NB4 (cell line): ENCODE measurements around the gene MAN1B1.

Experiments used
- DNase-seq: peaks from one replicate; pipeline ENCODE4 v3.0.0; 2010; ENCODE audit warnings: low read depth
- H3K4me3 ChIP-seq: one replicate; pipeline ENCODE4 v1.5.1; 2011; ENCODE audit warnings: mild to moderate bottlenecking, low read depth, low read length, moderate library complexity
- MYC ChIP-seq: IDR thresholded peaks from 2 replicates; pipeline ENCODE4 v1.6.1; 2011; ENCODE audit warnings: low read depth, low read length
- POLR2A ChIP-seq: IDR thresholded peaks from 2 replicates; pipeline ENCODE4 v1.6.1; 2011; ENCODE audit warnings: mild to moderate bottlenecking; ENCODE audit not compliant: insufficient read length; ENCODE audit errors: extremely low read depth
- TF ChIP-seq, protein P1 (sequence below): IDR thresholded peaks from 2 replicates; pipeline ENCODE4 v1.6.1; 2011; ENCODE audit warnings: low read depth, low read length
- TF ChIP-seq, protein P2 (sequence below): IDR thresholded peaks from one replicate; pipeline ENCODE4 v1.5.1; 2012; ENCODE audit warnings: low read depth, low read length

The MAN1B1 gene

DNA sequence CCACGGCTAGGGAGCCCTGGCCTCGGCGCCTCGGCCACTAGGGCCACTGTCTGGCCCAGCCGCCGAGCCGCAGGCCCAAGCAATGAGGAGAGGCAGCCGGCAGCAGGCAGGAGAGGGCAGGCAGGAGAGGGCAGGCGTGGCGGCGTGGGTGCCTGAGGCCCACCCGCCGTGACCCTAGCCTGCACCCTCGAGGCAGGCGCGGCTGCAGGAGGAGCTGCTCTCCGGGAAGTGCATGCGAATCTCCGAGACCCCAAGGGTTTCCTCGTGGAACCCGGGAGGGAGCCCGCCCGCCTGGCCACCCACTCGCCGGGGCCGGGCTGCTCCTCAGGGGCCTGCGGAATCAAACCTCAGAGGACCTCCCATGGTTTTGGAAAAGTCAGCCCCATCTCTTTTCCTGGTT is 61.5 kb downstream of the MAN1B1 start:
- no peak for DNase-seq
- H3K4me3 ChIP-seq, result no peak overlapping the region
- TF ChIP-seq, protein P1, sequence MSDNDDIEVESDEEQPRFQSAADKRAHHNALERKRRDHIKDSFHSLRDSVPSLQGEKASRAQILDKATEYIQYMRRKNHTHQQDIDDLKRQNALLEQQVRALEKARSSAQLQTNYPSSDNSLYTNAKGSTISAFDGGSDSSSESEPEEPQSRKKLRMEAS, result no peak
- TF ChIP-seq MYC (no peak), POLR2A (no peak)
- TF ChIP-seq, protein P2, sequence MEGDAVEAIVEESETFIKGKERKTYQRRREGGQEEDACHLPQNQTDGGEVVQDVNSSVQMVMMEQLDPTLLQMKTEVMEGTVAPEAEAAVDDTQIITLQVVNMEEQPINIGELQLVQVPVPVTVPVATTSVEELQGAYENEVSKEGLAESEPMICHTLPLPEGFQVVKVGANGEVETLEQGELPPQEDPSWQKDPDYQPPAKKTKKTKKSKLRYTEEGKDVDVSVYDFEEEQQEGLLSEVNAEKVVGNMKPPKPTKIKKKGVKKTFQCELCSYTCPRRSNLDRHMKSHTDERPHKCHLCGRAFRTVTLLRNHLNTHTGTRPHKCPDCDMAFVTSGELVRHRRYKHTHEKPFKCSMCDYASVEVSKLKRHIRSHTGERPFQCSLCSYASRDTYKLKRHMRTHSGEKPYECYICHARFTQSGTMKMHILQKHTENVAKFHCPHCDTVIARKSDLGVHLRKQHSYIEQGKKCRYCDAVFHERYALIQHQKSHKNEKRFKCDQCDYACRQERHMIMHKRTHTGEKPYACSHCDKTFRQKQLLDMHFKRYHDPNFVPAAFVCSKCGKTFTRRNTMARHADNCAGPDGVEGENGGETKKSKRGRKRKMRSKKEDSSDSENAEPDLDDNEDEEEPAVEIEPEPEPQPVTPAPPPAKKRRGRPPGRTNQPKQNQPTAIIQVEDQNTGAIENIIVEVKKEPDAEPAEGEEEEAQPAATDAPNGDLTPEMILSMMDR, result no peak

DNA sequence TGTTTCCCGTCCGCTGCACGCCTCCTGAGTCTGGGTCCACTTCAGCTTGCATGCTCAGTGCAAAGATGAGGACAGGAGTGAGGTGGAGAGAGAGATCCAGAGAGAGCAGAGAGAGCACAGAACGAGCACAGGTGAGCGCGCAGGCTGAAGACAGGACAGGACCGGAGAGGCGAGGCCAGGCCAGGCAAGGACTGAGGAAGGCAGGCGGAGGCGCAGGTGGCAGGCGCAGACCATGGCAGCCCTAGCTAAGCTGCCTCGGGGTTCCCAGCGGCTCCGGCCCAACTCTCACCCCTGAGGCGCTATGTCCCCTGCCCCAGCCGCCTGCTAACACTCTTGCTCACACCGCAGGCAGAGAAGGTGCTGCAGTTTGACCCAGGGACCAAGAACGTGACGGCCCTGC is 61.9 kb downstream of the MAN1B1 start:
- DNase-seq, result no peak
- TF ChIP-seq, protein P1, result no peak
- TF ChIP-seq, protein P2, result no peak
- TF ChIP-seq MYC (no peak), POLR2A (no peak)

DNA sequence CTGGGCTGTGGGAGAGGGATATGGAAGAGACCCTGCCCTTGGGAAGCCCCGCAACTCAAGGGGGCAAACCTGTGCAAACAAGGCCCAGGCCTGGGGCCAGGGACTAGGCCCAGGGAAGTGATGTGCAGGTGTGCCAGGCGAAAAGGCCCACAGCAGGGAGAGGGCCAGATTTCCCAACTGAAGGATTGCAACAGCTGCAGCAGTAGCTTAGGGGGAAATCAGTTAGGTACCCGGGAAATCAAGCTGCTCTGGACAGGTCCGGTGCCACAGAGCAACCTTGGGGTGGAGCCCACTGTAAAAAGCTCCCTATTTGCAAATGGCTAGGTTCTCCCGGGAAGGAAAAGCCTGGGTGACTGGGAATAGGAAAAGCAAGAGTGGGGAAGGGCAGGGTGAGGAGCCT is 62.6 kb downstream of the MAN1B1 start:
- TF ChIP-seq, protein P2, result no peak
- no peak for TF ChIP-seq MYC
- TF ChIP-seq POLR2A, result no peak
- TF ChIP-seq, protein P1, result no peak
- no peak overlapping the region for H3K4me3 ChIP-seq
- no peak for DNase-seq

More for the DNA sequence above, 61.9 kb downstream of the MAN1B1 start:
- no peak overlapping the region for H3K4me3 ChIP-seq

DNA sequence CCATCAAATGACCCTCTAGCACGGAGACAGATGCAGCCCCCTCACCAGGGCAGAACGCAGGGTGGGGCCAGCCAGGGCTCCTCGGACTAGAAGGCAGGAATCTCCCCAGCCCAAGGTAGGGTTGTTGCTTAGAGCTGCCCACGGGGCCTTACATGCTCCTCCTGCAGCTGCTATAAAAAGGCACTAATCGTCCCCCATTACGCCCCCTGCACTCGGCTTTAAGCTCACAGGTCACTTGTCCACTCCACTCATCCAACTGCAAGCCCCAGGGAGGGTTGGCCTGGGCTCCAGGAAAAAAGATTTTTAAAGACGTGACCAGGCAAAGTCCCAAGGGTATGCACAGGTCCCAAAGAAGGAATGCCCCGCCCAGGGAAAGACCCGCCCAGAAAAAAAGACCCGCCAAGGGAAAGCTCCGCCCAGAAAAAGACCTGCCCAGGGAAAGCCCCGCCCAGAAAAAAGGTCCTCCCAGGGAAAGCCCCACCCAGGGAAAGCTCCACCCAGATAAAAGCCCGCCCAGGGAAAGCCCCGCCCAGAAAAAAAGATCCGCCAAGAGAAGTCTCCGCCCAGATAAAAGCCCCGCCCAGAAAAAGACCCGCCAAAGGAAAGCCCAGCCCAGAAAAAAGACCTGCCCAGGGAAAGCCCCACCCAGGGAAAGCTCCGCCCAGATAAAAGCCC is 63.3 kb downstream of the MAN1B1 start:
- no peak overlapping the region for H3K4me3 ChIP-seq
- DNase-seq, result peak; percentile 67
- no peak for TF ChIP-seq MYC
- TF ChIP-seq, protein P1, result no peak
- TF ChIP-seq POLR2A, result no peak
- TF ChIP-seq, protein P2, result no peak

DNA sequence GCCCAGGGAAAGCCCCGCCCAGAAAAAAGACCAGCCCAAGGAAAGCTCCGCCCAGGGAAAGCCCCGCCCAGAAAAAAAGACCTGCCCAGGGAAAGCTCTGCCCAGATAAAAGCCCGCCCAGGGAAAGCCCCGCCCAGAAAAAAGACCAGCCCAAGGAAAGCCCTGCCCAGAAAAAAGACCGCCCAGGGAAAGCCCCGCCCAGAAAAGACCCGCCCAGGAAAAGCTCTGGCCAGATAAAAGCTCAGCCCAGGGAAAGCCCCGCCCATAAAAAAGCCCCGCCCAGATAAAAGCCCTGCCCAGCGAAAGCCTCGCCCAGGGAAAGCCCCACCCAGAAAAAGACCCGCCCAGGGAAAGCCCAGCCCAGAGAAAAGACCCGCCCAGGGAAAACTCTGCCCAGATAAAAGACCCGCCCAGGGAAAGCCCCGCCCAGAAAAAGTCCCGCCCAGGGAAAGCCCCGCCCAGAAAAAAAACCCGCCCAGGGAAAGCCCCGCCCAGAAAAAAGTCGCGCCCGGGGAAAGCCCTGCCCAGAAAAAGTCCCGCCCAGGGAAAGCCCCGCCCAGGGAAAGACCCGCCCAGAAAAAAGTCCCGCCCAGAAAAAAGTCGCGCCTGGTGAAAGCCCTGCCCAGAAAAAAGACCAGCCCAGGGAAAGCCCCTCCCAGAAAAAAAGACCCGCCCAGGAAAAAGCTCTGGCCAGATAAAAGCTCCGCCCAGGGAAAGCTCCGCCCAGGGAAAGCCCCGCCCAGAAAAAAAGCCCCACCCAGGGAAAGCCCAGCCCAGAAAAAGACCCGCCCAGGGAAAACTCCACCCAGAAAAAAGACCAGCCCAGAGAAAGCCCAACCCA is 64.1 kb downstream of the MAN1B1 start:
- peak; percentile 74 for DNase-seq
- no peak overlapping the region for H3K4me3 ChIP-seq
- no peak for TF ChIP-seq MYC
- TF ChIP-seq, protein P1, result no peak
- TF ChIP-seq, protein P2, result no peak
- TF ChIP-seq POLR2A, result no peak
